Endothelial cell of umbilical vein (primary cell): ENCODE data around the gene MBOAT2. TPM values are rescaled to one million over a fixed set of nuclear protein-coding genes. Genes with fewer than 3 reads are reported as not detected.

ENCODE experiments used
- BruUV-seq: library from RNA; stranded (reverse); fragments of 400-500 nt; replicated peaks from 2 replicates; lab custom pipeline; 2021; lab: Mats Ljungman, UMichigan
- CTCF ChIA-PET: fragments of 300-600, 350-600 bp; sonication (Branson Sonifier 250); formaldehyde crosslinking; loops from one replicate; lab custom pipeline; 2021; ENCODE audit warnings: antibody characterized with exemption, inconsistent platforms; lab: Charles Lee
- POLR2A ChIA-PET: fragments of 300-600, 350-600 bp; sonication (Branson Sonifier 250); formaldehyde crosslinking; loops from one replicate; lab custom pipeline; 2021; ENCODE audit warnings: antibody characterized with exemption, inconsistent platforms; lab: Charles Lee
- DNase-seq: peaks from one replicate; pipeline ENCODE4 v3.0.0-alpha.2; 2011; ENCODE audit warnings: low read depth, low spot score
- FAIRE-seq: peaks from 2 replicates; lab custom pipeline; 2011; peaks lifted over from hg19 to GRCh38; lab: Jason Lieb, UNC
- H2AFZ ChIP-seq: 2 replicates; pipeline ENCODE4 v1.6.0; 2012; ENCODE audit warnings: low read depth, low read length, control low read depth, inconsistent platforms
- H3K27ac ChIP-seq: 2 replicates; pipeline ENCODE4 v1.5.1; 2011; ENCODE audit warnings: low read depth, mild to moderate bottlenecking, control low read depth, low read length, moderate library complexity; ENCODE audit not compliant: insufficient read depth
- H3K27me3 ChIP-seq, 2 experiments: 2 replicates each; pipeline versions ENCODE4 v1.6.0 to v1.6.1; 2011; ENCODE audit warnings: low read length in 2 of 2, mixed read lengths in 1 of 2; ENCODE audit not compliant: control insufficient read depth in 2 of 2, insufficient read depth in 2 of 2
- H3K36me3 ChIP-seq, 2 experiments: 2 replicates in 1 of 2; 3 replicates in 1 of 2; pipeline ENCODE4 v1.5.1; 2011; ENCODE audit warnings: low read length in 2 of 2, mild to moderate bottlenecking in 1 of 2, moderate library complexity in 1 of 2; ENCODE audit not compliant: control insufficient read depth in 2 of 2, insufficient read depth in 2 of 2; ENCODE audit errors: extremely low read depth in 1 of 2
- H3K4me1 ChIP-seq: 3 replicates; pipeline ENCODE4 v1.5.1; 2011; ENCODE audit warnings: mild to moderate bottlenecking, low read length; ENCODE audit not compliant: control insufficient read depth, insufficient read depth; ENCODE audit errors: extremely low read depth
- H3K4me2 ChIP-seq: 2 replicates; pipeline ENCODE4 v1.6.1; 2011; ENCODE audit warnings: low read length, control low read depth, mixed read lengths; ENCODE audit not compliant: insufficient read depth
- H3K4me3 ChIP-seq, 3 experiments: fragments of 200-600 bp in 1 of 3; sonication (generic), shearing (Covaris generic) in 1 of 3; replicated peaks in 1 of 3; 2 replicates each; pipeline ENCODE4 v1.5.1; 2011 to 2016; ENCODE audit warnings: control low read depth in 3 of 3, low read length in 3 of 3, mild to moderate bottlenecking in 2 of 3, inconsistent platforms in 1 of 3, low read depth in 1 of 3, moderate library complexity in 1 of 3; ENCODE audit not compliant: insufficient read depth in 1 of 3
- H3K79me2 ChIP-seq: 2 replicates; pipeline ENCODE4 v1.6.0; 2012; ENCODE audit warnings: low read length, inconsistent platforms; ENCODE audit not compliant: control insufficient read depth, insufficient read depth
- H3K9ac ChIP-seq: replicated peaks from 2 replicates; pipeline ENCODE3; 2011; ENCODE audit warnings: low read length, control low read depth; ENCODE audit not compliant: insufficient read depth; ENCODE audit errors: extremely low read depth
- H3K9me1 ChIP-seq: replicated peaks from 3 replicates; pipeline ENCODE4 v1.6.0; 2011; ENCODE audit warnings: mild to moderate bottlenecking, low read length; ENCODE audit not compliant: control insufficient read depth, insufficient read depth; ENCODE audit errors: extremely low read depth
- H3K9me3 ChIP-seq: replicated peaks from 2 replicates; pipeline ENCODE4 v1.5.1; 2012; ENCODE audit warnings: low read length, inconsistent platforms; ENCODE audit not compliant: control insufficient read depth, insufficient read depth
- H4K20me1 ChIP-seq: replicated peaks from 2 replicates; pipeline ENCODE3; 2011; ENCODE audit warnings: mild to moderate bottlenecking, low read length; ENCODE audit not compliant: control insufficient read depth, insufficient read depth; ENCODE audit errors: extremely low read depth
- CTCF ChIP-seq, 2 donors: IDR thresholded peaks; 1 replicate in 1 of 2; 2 replicates in 1 of 2; pipeline ENCODE4 v1.5.1; 2011; ENCODE audit warnings: low read length in 2 of 2, mild to moderate bottlenecking in 2 of 2, moderate library complexity in 2 of 2, control low read depth in 1 of 2, inconsistent platforms in 1 of 2, low read depth in 1 of 2; ENCODE audit not compliant: insufficient read depth in 1 of 2; ENCODE audit errors: extremely low read depth in 1 of 2
- EZH2 ChIP-seq: IDR thresholded peaks from 2 replicates; pipeline ENCODE4 v1.6.1; 2012; ENCODE audit warnings: borderline replicate concordance, low read depth, mild to moderate bottlenecking, moderate library complexity, low read length, inconsistent platforms; ENCODE audit not compliant: severe bottlenecking
- FOS ChIP-seq: IDR thresholded peaks from 2 replicates; pipeline ENCODE4 v1.6.1; 2011; ENCODE audit warnings: mild to moderate bottlenecking, low read length, moderate library complexity, borderline replicate concordance; ENCODE audit not compliant: insufficient read depth
- GATA2 ChIP-seq: IDR thresholded peaks from 2 replicates; pipeline ENCODE4 v1.7.0; 2011; ENCODE audit warnings: low read depth, mild to moderate bottlenecking, moderate library complexity, mixed read lengths, low read length; ENCODE audit not compliant: insufficient read length, insufficient read depth
- JUN ChIP-seq: IDR thresholded peaks from 2 replicates; pipeline ENCODE4 v1.6.1; 2011; ENCODE audit warnings: borderline replicate concordance, low read depth; ENCODE audit not compliant: insufficient read length, insufficient read depth
- MAX ChIP-seq: IDR thresholded peaks from 2 replicates; pipeline ENCODE4 v1.6.1; 2011; ENCODE audit not compliant: insufficient read depth, insufficient read length
- MYC ChIP-seq: IDR thresholded peaks from one replicate; pipeline ENCODE4 v1.6.1; 2011; ENCODE audit warnings: mild to moderate bottlenecking, low read depth, low read length
- POLR2A ChIP-seq: IDR thresholded peaks from 2 replicates; pipeline ENCODE4 v1.6.1; 2012; ENCODE audit warnings: low read depth, mild to moderate bottlenecking, control low read depth, low read length
- POLR2AphosphoS5 ChIP-seq: IDR thresholded peaks from 2 replicates; pipeline ENCODE4 v1.6.1; 2012; ENCODE audit warnings: low read depth, mild to moderate bottlenecking, control low read depth, low read length, moderate library complexity; ENCODE audit not compliant: insufficient read depth
- dilution Hi-C: fragments of 300-500 bp; cut with MboI; formaldehyde crosslinking; loops from one replicate; pipeline ENCODE4 v1.15.0; 2019; ENCODE audit warnings: low sequenced_read_pairs; ENCODE audit not compliant: extremely low pct_ligation_motif_present
- intact Hi-C: fragments of 100-400 bp; cut with micrococcal nuclease; formaldehyde crosslinking; loops from one replicate; pipeline ENCODE4 v1.10.0; 2022
- polyA plus RNA-seq, 4 experiments: library from polyadenylated mRNA; depleted of rRNA in 3 of 4; stranded (reverse) in 3 of 4; unstranded in 1 of 4; fragments of >200 nt; gene quantifications; 2 replicates each; pipeline versions ENCODE4 v1.2.1 to v1.2.3, GENCODE V29; 2011 to 2012; ENCODE audit warnings: missing spikeins in 1 of 4
- total RNA-seq: library from RNA; stranded (reverse); gene quantifications from 2 replicates; pipeline ENCODE4 v1.2.3, GENCODE V29; 2021

MBOAT2 gene
- total and polyA plus RNA-seq, 2 donors (not counting 3 experiments of a cell fraction or from before 2014, with no cell fraction given) = 10.9 to 22.1 TPM

- Histone ChIP-seq H4K20me1 (no peaks in the 10 kb centered on the region), H3K27ac (no peak overlapping the region), H3K9me3 (no peaks in the 10 kb centered on the region), H3K4me2 (peak overlapping the region; percentile 87), H3K27me3 (no peaks in the 10 kb centered on the region), H3K9ac (peak overlapping the region; percentile 8), H3K4me3 (peak overlapping the region in 1 of 3 experiments; percentile 71), H3K4me1 (peaks cover 11% of the 10 kb centered on the region), H3K36me3 (no peaks in the 10 kb centered on the region), H2AFZ (no peak overlapping the region), H3K9me1 (no peaks in the 10 kb centered on the region), H3K79me2 (no peaks in the 10 kb centered on the region)
- TF ChIP-seq MAX (no peak), JUN (no peak), EZH2 (no peak), GATA2 (no peak)
- dilution Hi-C loops = no loop called here
- no peak for DNase-seq
- intact Hi-C loops = loop anchor here (2.0 to 5.0 kb wide), 3 partner anchors 105 to 321 kb away; no protein-coding TSS in a partner anchor
- ChIA-PET CTCF (no interaction called here), POLR2A (no interaction called here)
- FAIRE-seq = no peak
- BruUV-seq = no TSS peak
These were observed 1.2 kb downstream of the MBOAT2 start for GRCh38 chr2:9002313-9002636.

- no peak for TF ChIP-seq MYC
- TF ChIP-seq POLR2A = no peak
- TF ChIP-seq GATA2 = no peak
- no peak for TF ChIP-seq FOS
- no peak for TF ChIP-seq MAX
- TF ChIP-seq CTCF (IDR thresholded peaks at IDR 0.05; ENCODE audit: extremely low read depth in 1 of 2, insufficient read depth in 1 of 2, low read depth in 1 of 2, low read length in 2 of 2) = no peak
- no peak for TF ChIP-seq JUN
- TF ChIP-seq EZH2 = no peak
- no peak for TF ChIP-seq POLR2AphosphoS5
- intact Hi-C loops (loop anchor here (1.0 to 5.0 kb wide), 4 partner anchors 17 to 321 kb away; no protein-coding TSS in a partner anchor), dilution Hi-C loops (no loop called here)
- H3K9me1 ChIP-seq = no peaks in the 10 kb centered on the region
- H3K9me3 ChIP-seq = no peaks in the 10 kb centered on the region
- no peak overlapping the region for H3K4me2 ChIP-seq
- no peaks in the 10 kb centered on the region for H3K27me3 ChIP-seq
- BruUV-seq = no TSS peak
- H3K9ac ChIP-seq = no peak overlapping the region
- H3K36me3 ChIP-seq = no peaks in the 10 kb centered on the region
- H4K20me1 ChIP-seq = no peaks in the 10 kb centered on the region
- ChIA-PET CTCF (interaction anchor here (0.6 to 1.3 kb wide), 2 partner anchors 11 to 172 kb away, joined by 3 read pairs; no protein-coding TSS in a partner anchor), POLR2A (no interaction called here)
- peaks cover 11% of the 10 kb centered on the region for H3K4me1 ChIP-seq
- H3K4me3 ChIP-seq = no peak overlapping the region
- H3K79me2 ChIP-seq = no peaks in the 10 kb centered on the region
- no peak overlapping the region for H3K27ac ChIP-seq
- FAIRE-seq (no peak), DNase-seq (no peak)
- no peak overlapping the region for H2AFZ ChIP-seq
These were observed 1.7 kb downstream of the MBOAT2 start for GRCh38 chr2:9001778-9002177.
